Ectodermal cell (in vitro differentiated cells): ENCODE measurements around the gene CCDC185.

ENCODE experiments used
- H3K27ac ChIP-seq: 2 replicates; pipeline ENCODE4 v1.7.0; 2013; ENCODE audit warnings: mild to moderate bottlenecking, low read depth, low read length; ENCODE audit not compliant: insufficient read depth, poor library complexity, severe bottlenecking
- H3K27me3 ChIP-seq: 2 replicates; pipeline ENCODE4 v1.7.0; 2013; ENCODE audit warnings: mild to moderate bottlenecking, low read length; ENCODE audit not compliant: insufficient read depth, control insufficient read depth, poor library complexity, severe bottlenecking
- H3K36me3 ChIP-seq: one replicate; pipeline ENCODE4 v1.7.0; 2013; ENCODE audit warnings: low read length; ENCODE audit not compliant: control insufficient read depth, insufficient read depth
- H3K4me1 ChIP-seq: one replicate; pipeline ENCODE4 v1.7.0; 2013; ENCODE audit warnings: low read length; ENCODE audit not compliant: control insufficient read depth, insufficient read depth
- H3K4me3 ChIP-seq: 2 replicates; pipeline ENCODE4 v1.7.0; 2013; ENCODE audit warnings: low read depth, low read length, control low read depth; ENCODE audit not compliant: insufficient read depth
- H3K9me3 ChIP-seq: 2 replicates; pipeline ENCODE4 v1.7.0; 2013; ENCODE audit warnings: mild to moderate bottlenecking, low read length, moderate library complexity; ENCODE audit not compliant: control insufficient read depth
- WGBS, 2 experiments: methylation state at CpG; one replicate each; pipeline ENCODE4 v1.1.7; 2013; ENCODE audit warnings: missing lambda C conversion rate in 2 of 2; 5-methylcytosine and 5-hydroxymethylcytosine counted together

CCDC185 gene

GRCh38 chr1:223426936-223427335 is 33.7 kb downstream of the CCDC185 start:
- H3K4me1 ChIP-seq: no peaks in the 10 kb centered on the region
- WGBS, 2 experiments: 93 to 100% methylated on average over 1 of the region's 1 CpG
- no peaks in the 10 kb centered on the region for H3K9me3 ChIP-seq
- H3K27ac ChIP-seq: no peak overlapping the region
- H3K4me3 ChIP-seq: no peak overlapping the region
- H3K36me3 ChIP-seq: no peaks in the 10 kb centered on the region
- H3K27me3 ChIP-seq: no peaks in the 10 kb centered on the region

- Histone ChIP-seq H3K9me3 (no peaks in the 10 kb centered on the region), H3K4me1 (no peaks in the 10 kb centered on the region), H3K27ac (no peak overlapping the region), H3K4me3 (no peak overlapping the region), H3K27me3 (no peaks in the 10 kb centered on the region), H3K36me3 (no peaks in the 10 kb centered on the region)
- WGBS, 2 experiments: 87 to 88% methylated on average over 2 of the region's 2 CpGs
Measured at GRCh38 chr1:223429313-223429731, 36.1 kb downstream of the CCDC185 start.

- H3K27me3 ChIP-seq: no peaks in the 10 kb centered on the region
- H3K36me3 ChIP-seq: no peaks in the 10 kb centered on the region
- H3K4me1 ChIP-seq: no peaks in the 10 kb centered on the region
- no peak overlapping the region for H3K4me3 ChIP-seq
- no peaks in the 10 kb centered on the region for H3K9me3 ChIP-seq
- 73 to 100% methylated on average over 1 of the region's 1 CpG for WGBS, 2 experiments
- H3K27ac ChIP-seq: no peak overlapping the region
Measured at GRCh38 chr1:223429821-223430220, 36.6 kb downstream of the CCDC185 start.

GRCh38 chr1:223430236-223430635 is 37.0 kb downstream of the CCDC185 start:
- H3K4me1 ChIP-seq: no peaks in the 10 kb centered on the region
- H3K27ac ChIP-seq: no peak overlapping the region
- no peaks in the 10 kb centered on the region for H3K27me3 ChIP-seq
- H3K4me3 ChIP-seq: no peak overlapping the region
- 77 to 85% methylated on average over 1 of the region's 1 CpG for WGBS, 2 experiments
- no peaks in the 10 kb centered on the region for H3K36me3 ChIP-seq
- no peaks in the 10 kb centered on the region for H3K9me3 ChIP-seq

GRCh38 chr1:223437151-223437550 is 43.9 kb downstream of the CCDC185 start:
- no peak overlapping the region for H3K27ac ChIP-seq
- no peaks in the 10 kb centered on the region for H3K27me3 ChIP-seq
- WGBS, 2 experiments: 88 to 93% methylated on average over 2 of the region's 3 CpGs
- H3K4me1 ChIP-seq: no peaks in the 10 kb centered on the region
- no peaks in the 10 kb centered on the region for H3K9me3 ChIP-seq
- H3K36me3 ChIP-seq: no peaks in the 10 kb centered on the region
- H3K4me3 ChIP-seq: no peak overlapping the region

GRCh38 chr1:223443397-223443796 is 50.2 kb downstream of the CCDC185 start:
- Histone ChIP-seq H3K9me3 (peaks cover 2% of the 10 kb centered on the region), H3K4me3 (no peak overlapping the region), H3K4me1 (no peaks in the 10 kb centered on the region), H3K27me3 (no peaks in the 10 kb centered on the region), H3K36me3 (no peaks in the 10 kb centered on the region), H3K27ac (no peak overlapping the region)
- 91 to 96% methylated on average over 1 of the region's 1 CpG for WGBS, 2 experiments

- 96% methylated on average over 5 to 7 of the region's 7 CpGs for WGBS, 2 experiments
- no peaks in the 10 kb centered on the region for H3K36me3 ChIP-seq
Measured at GRCh38 chr1:223444411-223444810, 51.2 kb downstream of the CCDC185 start.

More at GRCh38 chr1:223444411-223444810, 51.2 kb downstream of the CCDC185 start:
- H3K9me3 ChIP-seq: peaks cover 2% of the 10 kb centered on the region
- no peaks in the 10 kb centered on the region for H3K4me1 ChIP-seq
- no peak overlapping the region for H3K27ac ChIP-seq
- H3K27me3 ChIP-seq: no peaks in the 10 kb centered on the region
- H3K4me3 ChIP-seq: no peak overlapping the region
